ENCODE data around the gene ROBO2.

ROBO2 gene, protein sequence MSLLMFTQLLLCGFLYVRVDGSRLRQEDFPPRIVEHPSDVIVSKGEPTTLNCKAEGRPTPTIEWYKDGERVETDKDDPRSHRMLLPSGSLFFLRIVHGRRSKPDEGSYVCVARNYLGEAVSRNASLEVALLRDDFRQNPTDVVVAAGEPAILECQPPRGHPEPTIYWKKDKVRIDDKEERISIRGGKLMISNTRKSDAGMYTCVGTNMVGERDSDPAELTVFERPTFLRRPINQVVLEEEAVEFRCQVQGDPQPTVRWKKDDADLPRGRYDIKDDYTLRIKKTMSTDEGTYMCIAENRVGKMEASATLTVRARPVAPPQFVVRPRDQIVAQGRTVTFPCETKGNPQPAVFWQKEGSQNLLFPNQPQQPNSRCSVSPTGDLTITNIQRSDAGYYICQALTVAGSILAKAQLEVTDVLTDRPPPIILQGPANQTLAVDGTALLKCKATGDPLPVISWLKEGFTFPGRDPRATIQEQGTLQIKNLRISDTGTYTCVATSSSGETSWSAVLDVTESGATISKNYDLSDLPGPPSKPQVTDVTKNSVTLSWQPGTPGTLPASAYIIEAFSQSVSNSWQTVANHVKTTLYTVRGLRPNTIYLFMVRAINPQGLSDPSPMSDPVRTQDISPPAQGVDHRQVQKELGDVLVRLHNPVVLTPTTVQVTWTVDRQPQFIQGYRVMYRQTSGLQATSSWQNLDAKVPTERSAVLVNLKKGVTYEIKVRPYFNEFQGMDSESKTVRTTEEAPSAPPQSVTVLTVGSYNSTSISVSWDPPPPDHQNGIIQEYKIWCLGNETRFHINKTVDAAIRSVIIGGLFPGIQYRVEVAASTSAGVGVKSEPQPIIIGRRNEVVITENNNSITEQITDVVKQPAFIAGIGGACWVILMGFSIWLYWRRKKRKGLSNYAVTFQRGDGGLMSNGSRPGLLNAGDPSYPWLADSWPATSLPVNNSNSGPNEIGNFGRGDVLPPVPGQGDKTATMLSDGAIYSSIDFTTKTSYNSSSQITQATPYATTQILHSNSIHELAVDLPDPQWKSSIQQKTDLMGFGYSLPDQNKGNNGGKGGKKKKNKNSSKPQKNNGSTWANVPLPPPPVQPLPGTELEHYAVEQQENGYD (N-terminal part only)

DNA sequence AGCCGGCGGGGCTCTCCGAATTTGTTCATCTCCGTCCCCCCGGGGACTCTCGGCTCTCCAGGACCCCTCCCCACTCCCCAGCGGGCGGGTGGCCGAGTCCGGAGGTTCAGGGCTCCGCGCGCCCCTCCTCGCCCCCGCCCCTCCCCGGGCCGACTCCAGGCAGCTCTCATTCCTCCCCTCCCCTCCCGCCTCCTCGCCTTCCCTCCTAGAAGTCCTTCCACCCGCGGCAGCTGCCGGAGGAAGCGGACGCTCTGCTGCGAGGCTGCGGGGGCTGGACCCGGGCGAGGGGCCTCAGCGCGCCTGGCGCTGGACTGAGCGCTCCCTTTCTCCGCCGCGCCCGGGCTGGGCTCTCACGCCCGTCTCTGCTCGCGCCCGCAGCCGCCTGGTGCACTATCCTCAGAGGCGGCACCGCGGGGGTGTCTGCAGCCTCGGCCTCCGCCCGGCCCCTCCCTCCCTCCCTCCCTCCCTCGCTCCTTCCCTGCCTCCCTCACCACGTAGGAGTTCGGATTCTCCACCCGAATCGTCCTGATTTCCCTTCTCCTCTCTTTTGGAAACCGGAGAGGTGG, at the start of gene ROBO2:
Gene ROBO2, plus strand, starts transcription at position 494 of the 566 bp plus-strand sequence. CDS start 687 bp downstream, outside the sequence.
- peak; percentile 1 for DNase-seq (ENCODE audit: low read depth)
- H3K4me3 ChIP-seq (ENCODE audit: low read length): peak within 1 kb of the TSS; percentile 35
- TF ChIP-seq, protein P1, sequence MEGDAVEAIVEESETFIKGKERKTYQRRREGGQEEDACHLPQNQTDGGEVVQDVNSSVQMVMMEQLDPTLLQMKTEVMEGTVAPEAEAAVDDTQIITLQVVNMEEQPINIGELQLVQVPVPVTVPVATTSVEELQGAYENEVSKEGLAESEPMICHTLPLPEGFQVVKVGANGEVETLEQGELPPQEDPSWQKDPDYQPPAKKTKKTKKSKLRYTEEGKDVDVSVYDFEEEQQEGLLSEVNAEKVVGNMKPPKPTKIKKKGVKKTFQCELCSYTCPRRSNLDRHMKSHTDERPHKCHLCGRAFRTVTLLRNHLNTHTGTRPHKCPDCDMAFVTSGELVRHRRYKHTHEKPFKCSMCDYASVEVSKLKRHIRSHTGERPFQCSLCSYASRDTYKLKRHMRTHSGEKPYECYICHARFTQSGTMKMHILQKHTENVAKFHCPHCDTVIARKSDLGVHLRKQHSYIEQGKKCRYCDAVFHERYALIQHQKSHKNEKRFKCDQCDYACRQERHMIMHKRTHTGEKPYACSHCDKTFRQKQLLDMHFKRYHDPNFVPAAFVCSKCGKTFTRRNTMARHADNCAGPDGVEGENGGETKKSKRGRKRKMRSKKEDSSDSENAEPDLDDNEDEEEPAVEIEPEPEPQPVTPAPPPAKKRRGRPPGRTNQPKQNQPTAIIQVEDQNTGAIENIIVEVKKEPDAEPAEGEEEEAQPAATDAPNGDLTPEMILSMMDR (conservative IDR thresholded peaks at IDR 0.05; ENCODE audit: low read length): no peak

DNA sequence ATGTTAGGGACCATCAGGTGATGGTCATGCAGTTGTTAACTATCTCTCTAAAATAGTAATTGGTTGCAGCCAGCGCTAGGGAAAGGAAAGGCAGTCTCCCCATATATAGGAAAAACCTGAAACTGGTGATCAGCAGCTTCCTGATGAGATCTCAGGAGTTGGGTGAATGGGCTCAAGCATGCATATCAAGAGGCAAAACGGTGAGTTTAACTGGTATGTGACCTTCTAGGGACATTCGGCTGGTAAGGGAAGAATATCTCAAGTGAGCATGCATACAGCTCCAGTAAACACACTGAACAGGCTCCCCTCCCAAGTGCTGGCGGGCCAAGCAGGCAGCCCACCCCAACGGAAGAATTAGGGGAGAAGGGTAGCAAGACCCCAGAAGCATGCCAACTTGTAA, 49.3 kb upstream of the ROBO2 start:
- no peak overlapping the region for H3K4me3 ChIP-seq (ENCODE audit: low read length)
- TF ChIP-seq, protein P1 (conservative IDR thresholded peaks at IDR 0.05; ENCODE audit: low read length): no peak
- DNase-seq (ENCODE audit: low read depth): no peak

DNA sequence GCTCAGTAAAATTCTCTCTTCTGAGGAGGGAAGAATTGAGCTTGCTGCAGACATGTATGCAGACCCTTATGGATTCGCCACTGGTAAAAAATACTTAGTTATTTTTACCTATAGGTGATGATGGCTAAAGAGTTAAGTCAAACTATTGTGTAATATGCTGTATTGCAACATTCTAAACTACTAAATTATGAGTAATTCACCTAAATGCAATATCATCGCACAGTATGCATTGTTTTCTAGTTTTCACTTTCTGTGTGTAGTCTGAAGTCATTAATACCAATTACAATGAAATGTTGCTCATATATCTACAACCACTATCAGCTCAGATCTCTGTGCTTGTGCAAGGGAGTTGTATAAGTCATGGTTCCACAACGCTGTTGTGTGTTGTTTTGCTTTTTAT, 48.7 kb upstream of the ROBO2 start:
- TF ChIP-seq, protein P1 (conservative IDR thresholded peaks at IDR 0.05; ENCODE audit: low read length): no peak
- DNase-seq (ENCODE audit: low read depth): no peak
- no peak overlapping the region for H3K4me3 ChIP-seq (ENCODE audit: low read length)

DNA sequence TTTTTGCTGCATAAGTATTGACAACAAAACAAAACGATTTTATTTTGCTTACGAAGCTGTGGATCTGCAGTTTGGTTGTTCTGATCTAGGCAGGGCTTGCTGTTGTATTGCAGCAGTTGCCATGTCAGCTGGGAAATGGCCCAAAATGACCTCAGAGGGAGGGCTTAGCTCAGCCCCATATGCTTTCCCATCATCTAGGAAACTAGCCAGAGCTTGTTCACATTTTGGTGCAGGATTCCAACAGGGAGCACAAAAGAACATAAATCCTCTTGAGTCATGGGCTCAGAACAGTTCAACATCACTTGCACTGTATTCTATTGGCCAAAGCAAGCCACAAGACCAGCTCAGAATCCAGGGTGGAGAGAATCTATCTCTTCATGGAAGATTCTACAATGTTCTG, 42.2 kb upstream of the ROBO2 start:
- peak; percentile 17 for DNase-seq (ENCODE audit: low read depth)
- TF ChIP-seq, protein P1 (conservative IDR thresholded peaks at IDR 0.05; ENCODE audit: low read length): no peak

DNA sequence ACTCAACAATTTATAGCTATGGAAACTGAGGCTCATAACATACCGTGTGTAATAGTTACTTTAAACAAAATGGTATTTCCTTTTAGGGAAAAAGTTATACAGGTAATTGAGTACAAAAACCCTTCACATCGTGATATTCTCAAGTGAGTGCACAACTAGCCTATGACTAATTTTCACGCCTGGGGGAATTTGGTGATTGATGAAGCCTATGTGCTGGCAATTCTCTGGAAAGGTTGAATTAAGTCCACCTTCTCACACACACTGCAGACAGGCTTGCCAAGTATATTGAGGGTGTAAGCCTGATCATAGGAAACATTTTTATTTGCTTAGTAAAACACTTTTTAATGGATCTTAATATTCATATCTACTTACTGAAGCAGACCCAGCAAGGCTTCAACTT, 41.3 kb upstream of the ROBO2 start:
- H3K4me3 ChIP-seq (ENCODE audit: low read length): no peak overlapping the region
- DNase-seq (ENCODE audit: low read depth): no peak
- TF ChIP-seq, protein P1 (conservative IDR thresholded peaks at IDR 0.05; ENCODE audit: low read length): no peak

More for the DNA sequence above, 42.2 kb upstream of the ROBO2 start:
- no peak overlapping the region for H3K4me3 ChIP-seq (ENCODE audit: low read length)

DNA sequence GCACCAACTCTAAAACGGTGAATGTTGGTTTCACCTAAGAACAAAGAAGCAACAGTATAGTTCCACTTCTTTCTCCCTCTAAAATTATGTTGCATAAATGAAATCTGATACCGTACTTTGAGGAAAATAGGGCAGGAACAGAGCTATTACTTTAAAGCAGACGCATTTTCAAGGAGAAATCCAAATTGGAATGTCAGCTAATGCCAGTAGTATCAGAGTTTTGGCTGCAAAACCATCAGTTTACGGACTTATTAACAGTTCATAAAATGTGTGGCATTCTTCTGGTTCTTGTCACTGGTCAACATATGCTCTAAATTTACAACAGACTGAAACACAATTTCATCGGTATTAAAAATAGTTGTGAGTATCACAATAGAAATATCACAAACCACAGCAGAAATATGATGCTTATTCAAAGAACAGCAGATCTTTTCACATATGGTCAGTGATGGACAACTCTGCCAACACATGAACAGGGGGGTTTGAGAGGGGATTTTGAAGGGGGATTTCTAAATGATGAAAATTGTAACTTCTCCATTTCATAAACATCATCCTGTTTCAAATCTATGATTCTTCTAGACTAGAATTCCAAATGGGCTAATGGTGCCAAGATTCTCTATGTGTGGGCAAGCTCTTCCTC, 38.7 kb upstream of the ROBO2 start:
- no peak overlapping the region for H3K4me3 ChIP-seq (ENCODE audit: low read length)
- TF ChIP-seq, protein P1 (conservative IDR thresholded peaks at IDR 0.05; ENCODE audit: low read length): no peak
- no peak for DNase-seq (ENCODE audit: low read depth)

All from AG10803 (cell line).